OCI-LY1 (cell line): ENCODE measurements around the gene RPS18.

Experiments used
- H2AFZ ChIP-seq: fragments of 200-600 bp; sonication (generic), shearing (Covaris generic); 2 replicates; pipeline ENCODE4 v1.6.0; 2014; ENCODE audit warnings: antibody characterized with exemption, mild to moderate bottlenecking, low read length
- H3F3A ChIP-seq: fragments of 200-600 bp; sonication (generic), shearing (Covaris generic); 2 replicates; pipeline ENCODE4 v1.6.0; 2014; ENCODE audit warnings: mild to moderate bottlenecking, antibody characterized with exemption, low read length, moderate library complexity; ENCODE audit not compliant: insufficient read depth
- H3K27ac ChIP-seq: fragments of 200-600 bp; sonication (generic); 2 replicates; pipeline ENCODE4 v1.5.1; 2014; ENCODE audit warnings: low read length, mixed run types, mild to moderate bottlenecking, low read depth; ENCODE audit not compliant: poor library complexity, severe bottlenecking
- H3K27me3 ChIP-seq: fragments of 200-600 bp; sonication (generic); 2 replicates; pipeline ENCODE4 v1.6.0; 2014; ENCODE audit warnings: antibody characterized with exemption, mild to moderate bottlenecking, low read length, moderate library complexity; ENCODE audit not compliant: insufficient read depth
- H3K36me3 ChIP-seq: fragments of 200-600 bp; sonication (generic); 2 replicates; pipeline ENCODE4 v1.6.1; 2014; ENCODE audit warnings: mild to moderate bottlenecking, antibody characterized with exemption, low read length, moderate library complexity, mixed read lengths; ENCODE audit not compliant: insufficient read depth
- H3K4me1 ChIP-seq: fragments of 200-600 bp; sonication (generic); 2 replicates; pipeline ENCODE4 v1.5.1; 2014; ENCODE audit warnings: mild to moderate bottlenecking, low read length, moderate library complexity; ENCODE audit not compliant: insufficient read depth, severe bottlenecking
- H3K4me2 ChIP-seq: fragments of 200-600 bp; sonication (generic), shearing (Covaris generic); 2 replicates; pipeline ENCODE4 v1.6.1; 2014; ENCODE audit warnings: low read length
- H3K4me3 ChIP-seq: fragments of 200-600 bp; sonication (generic); 2 replicates; pipeline ENCODE4 v1.5.1; 2014; ENCODE audit warnings: low read length, low read depth, mild to moderate bottlenecking, mixed read lengths; ENCODE audit not compliant: poor library complexity, severe bottlenecking
- H3K79me2 ChIP-seq: fragments of 200-600 bp; shearing (Covaris generic); 2 replicates; pipeline ENCODE4 v1.6.1; 2016; ENCODE audit warnings: mixed run types, low read length, mixed read lengths; ENCODE audit not compliant: insufficient read depth
- H3K9ac ChIP-seq: fragments of 200-600 bp; sonication (generic), shearing (Covaris generic); 2 replicates; pipeline ENCODE4 v1.6.1; 2014; ENCODE audit warnings: mild to moderate bottlenecking, low read length, mixed read lengths
- H3K9me2 ChIP-seq: fragments of 200-600 bp; sonication (generic), shearing (Covaris generic); 2 replicates; pipeline ENCODE4 v1.6.1; 2014; ENCODE audit warnings: low read depth, mild to moderate bottlenecking, low read length, mixed read lengths
- H3K9me3 ChIP-seq: fragments of 200-600 bp; shearing (Covaris generic); 2 replicates; pipeline ENCODE4 v1.6.1; 2014; ENCODE audit warnings: low read length, mixed read lengths
- H4K20me1 ChIP-seq: fragments of 200-600 bp; sonication (generic), shearing (Covaris generic); 2 replicates; pipeline ENCODE4 v1.6.0; 2016; ENCODE audit warnings: mild to moderate bottlenecking, low read length; ENCODE audit not compliant: insufficient read depth
- EZH2 ChIP-seq: fragments of 200-600 bp; sonication (generic), shearing (Covaris generic); IDR thresholded peaks from 2 replicates; pipeline ENCODE4 v1.8.0; 2017; ENCODE audit warnings: borderline replicate concordance, mixed run types, mild to moderate bottlenecking, antibody characterized with exemption, low read length, moderate library complexity, mixed read lengths
- TF ChIP-seq, protein P1 (sequence below): fragments of 200-600 bp; sonication (generic), shearing (Covaris generic); IDR thresholded peaks from 2 replicates; pipeline ENCODE4 v1.5.1; 2017; ENCODE audit warnings: mild to moderate bottlenecking, antibody characterized with exemption, low read length, moderate library complexity, mixed read lengths

The RPS18 gene

DNA sequence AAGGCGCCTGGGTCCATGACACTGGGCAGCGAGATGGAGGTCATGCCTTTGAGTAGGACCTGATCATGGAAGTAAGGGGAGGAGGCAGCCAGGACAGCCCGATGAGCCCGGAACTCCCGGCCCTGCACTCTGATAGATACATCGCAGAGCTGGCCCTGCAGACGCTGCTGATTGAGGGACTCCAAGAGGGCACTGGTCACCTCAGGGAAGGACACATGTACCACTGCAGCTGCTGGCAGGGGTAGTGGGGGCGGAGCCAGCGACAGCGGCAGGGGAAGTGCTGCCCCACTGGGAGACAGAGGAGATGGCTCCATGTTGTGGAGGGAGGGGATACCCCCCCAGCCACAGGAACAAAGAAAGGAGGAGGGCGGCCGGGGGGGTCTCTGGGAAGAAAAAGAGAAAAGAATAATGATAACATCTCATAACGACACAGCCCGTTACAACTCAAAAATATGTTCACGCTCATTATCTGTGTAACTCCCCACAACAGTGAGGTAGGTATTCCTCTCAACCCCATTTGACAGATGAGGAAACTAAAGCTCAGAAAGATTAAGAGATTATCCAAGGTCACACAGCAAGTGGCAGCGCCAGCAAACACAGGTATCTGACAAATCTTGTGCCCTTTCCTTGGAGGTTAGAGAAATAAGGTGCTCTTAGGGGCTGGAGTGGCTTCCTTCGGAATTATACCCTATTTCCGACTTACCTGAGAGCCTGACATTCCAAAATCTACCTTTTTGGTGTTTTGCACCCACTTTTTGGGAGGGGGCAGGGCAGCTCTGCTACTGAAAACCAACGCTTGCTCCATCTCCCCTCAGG lies 44.9 kb downstream of the RPS18 start:
- Histone ChIP-seq H3K9me3 (no peaks in the 10 kb centered on the region), H3K9me2 (no peaks in the 10 kb centered on the region), H3K36me3 (peaks cover 40% of the 10 kb centered on the region), H2AFZ (no peak overlapping the region), H3K4me1 (peaks cover 57% of the 10 kb centered on the region), H3K79me2 (peaks cover 11% of the 10 kb centered on the region), H3K27ac (no peak overlapping the region), H4K20me1 (no peaks in the 10 kb centered on the region), H3K4me2 (peak overlapping the region; percentile 53), H3K9ac (no peak overlapping the region), H3K4me3 (peak overlapping the region; percentile 66), H3K27me3 (no peaks in the 10 kb centered on the region), H3F3A (0 out of 2 replicates have a peak, but pooled peaks cover 4% of the 10 kb centered on the region)
- TF ChIP-seq, protein P1, sequence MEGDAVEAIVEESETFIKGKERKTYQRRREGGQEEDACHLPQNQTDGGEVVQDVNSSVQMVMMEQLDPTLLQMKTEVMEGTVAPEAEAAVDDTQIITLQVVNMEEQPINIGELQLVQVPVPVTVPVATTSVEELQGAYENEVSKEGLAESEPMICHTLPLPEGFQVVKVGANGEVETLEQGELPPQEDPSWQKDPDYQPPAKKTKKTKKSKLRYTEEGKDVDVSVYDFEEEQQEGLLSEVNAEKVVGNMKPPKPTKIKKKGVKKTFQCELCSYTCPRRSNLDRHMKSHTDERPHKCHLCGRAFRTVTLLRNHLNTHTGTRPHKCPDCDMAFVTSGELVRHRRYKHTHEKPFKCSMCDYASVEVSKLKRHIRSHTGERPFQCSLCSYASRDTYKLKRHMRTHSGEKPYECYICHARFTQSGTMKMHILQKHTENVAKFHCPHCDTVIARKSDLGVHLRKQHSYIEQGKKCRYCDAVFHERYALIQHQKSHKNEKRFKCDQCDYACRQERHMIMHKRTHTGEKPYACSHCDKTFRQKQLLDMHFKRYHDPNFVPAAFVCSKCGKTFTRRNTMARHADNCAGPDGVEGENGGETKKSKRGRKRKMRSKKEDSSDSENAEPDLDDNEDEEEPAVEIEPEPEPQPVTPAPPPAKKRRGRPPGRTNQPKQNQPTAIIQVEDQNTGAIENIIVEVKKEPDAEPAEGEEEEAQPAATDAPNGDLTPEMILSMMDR, result no peak
- TF ChIP-seq EZH2, result no peak

DNA sequence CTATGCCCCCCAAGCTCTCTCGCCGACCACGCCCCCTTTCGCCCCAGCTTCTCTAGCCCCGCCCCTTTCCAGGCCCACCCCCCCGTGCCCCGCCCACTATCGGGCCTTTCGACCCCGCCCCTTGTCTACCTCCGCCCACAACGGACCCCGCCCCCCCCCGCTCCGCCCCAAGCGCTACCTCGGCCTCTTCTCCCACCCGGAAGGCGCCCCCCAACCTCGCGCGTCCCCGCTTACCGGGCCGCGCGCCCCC lies 45.5 kb downstream of the RPS18 start:
- Histone ChIP-seq H3K4me3 (peak overlapping the region; percentile 66), H3K4me2 (peak overlapping the region; percentile 53), H3K9me3 (no peaks in the 10 kb centered on the region), H4K20me1 (no peaks in the 10 kb centered on the region), H3K79me2 (peaks cover 11% of the 10 kb centered on the region), H3K4me1 (peaks cover 53% of the 10 kb centered on the region), H3K36me3 (peaks cover 34% of the 10 kb centered on the region), H3K9ac (no peak overlapping the region), H2AFZ (no peak overlapping the region), H3F3A (0 out of 2 replicates have a peak, but pooled peaks cover 4% of the 10 kb centered on the region), H3K27ac (no peak overlapping the region), H3K9me2 (no peaks in the 10 kb centered on the region), H3K27me3 (no peaks in the 10 kb centered on the region)
- no peak for TF ChIP-seq EZH2
- TF ChIP-seq, protein P1, result no peak

DNA sequence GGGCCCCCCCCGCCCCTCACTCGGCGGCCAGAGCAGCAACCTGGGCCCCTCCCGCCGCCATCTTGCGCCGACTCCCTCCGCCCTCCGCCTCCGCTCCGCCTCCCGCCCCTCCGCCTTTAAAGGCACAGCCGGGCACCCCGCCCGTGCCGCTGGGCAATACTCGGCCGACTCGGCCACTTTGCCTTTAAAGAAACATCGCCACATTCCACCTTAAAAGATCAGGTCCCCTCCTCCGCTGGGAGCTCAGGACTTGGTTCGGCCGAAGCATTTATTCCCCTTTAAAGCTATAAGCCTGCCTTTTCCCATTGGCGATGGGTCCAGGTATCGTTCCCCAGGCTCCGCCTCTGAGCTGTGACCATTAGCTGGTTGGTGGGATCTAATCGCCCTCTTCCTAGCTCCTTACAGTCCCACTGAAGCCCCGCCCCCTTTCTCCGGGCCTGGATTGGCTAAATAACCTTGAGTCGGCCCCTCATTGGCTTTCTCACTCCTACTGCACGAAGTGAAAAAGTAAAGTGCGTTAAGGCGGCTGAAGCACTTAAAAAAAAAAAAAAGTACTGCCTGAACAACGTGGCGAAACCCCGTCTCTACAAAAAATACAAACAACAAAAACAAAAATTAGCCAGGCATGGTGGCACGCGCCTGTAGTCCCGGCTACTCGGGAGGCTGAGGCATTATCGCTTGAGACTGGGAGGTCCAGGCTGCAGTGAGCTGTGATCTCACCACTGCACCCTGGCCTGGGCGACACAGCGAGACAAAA lies 46.0 kb downstream of the RPS18 start, which contains the start of gene ZBTB22:
ZBTB22 (minus strand) TSS at position 76 of the 757 bp plus-strand sequence. CDS start 828 bp downstream, outside the sequence.
- no peaks in the 10 kb centered on the region for H3K9me3 ChIP-seq
- H3K79me2 ChIP-seq, result peaks cover 10% of the 10 kb centered on the region; the same call in 1 of the 2 replicates
- H3F3A ChIP-seq, result 0 out of 2 replicates have a peak, but pooled peaks cover 4% of the 10 kb centered on the region
- H3K9me2 ChIP-seq, result no peaks in the 10 kb centered on the region
- H3K4me1 ChIP-seq, result peaks cover 51% of the 10 kb centered on the region
- H3K27me3 ChIP-seq, result no peaks in the 10 kb centered on the region
- peak within 1 kb of the TSS; percentile 93 for H3K4me2 ChIP-seq
- TF ChIP-seq, protein P1, result no peak
- TF ChIP-seq EZH2, result no peak
- peak within 1 kb of the TSS; percentile 66 for H3K4me3 ChIP-seq
- H3K36me3 ChIP-seq, result peaks cover 32% of the 10 kb centered on the region
- H3K27ac ChIP-seq, result peak within 1 kb of the TSS; percentile 97
- no peaks in the 10 kb centered on the region for H4K20me1 ChIP-seq
- H2AFZ ChIP-seq, result no peak within 1 kb of the TSS
- peak within 1 kb of the TSS; percentile 54 for H3K9ac ChIP-seq
